Fibroblast of skin of scalp (primary cell): ENCODE measurements around the gene RNF26.

Experiments used
- DNase-seq: peaks from one replicate; pipeline ENCODE4 v3.0.0-alpha.2; 2013

The RNF26 gene

GRCh38 chr11:119336744-119337469, 2.6 kb downstream of the RNF26 start:
- DNase-seq: no peak

GRCh38 chr11:119337581-119338317, 3.4 kb downstream of the RNF26 start:
- peak; percentile 94 for DNase-seq

- peak; percentile 89 for DNase-seq
These were observed 4.1 kb downstream of the RNF26 start for GRCh38 chr11:119338318-119338890.

GRCh38 chr11:119338965-119339588, 4.8 kb downstream of the RNF26 start:
- DNase-seq: no peak

GRCh38 chr11:119339589-119340334, 5.4 kb downstream of the RNF26 start:
- peak; percentile 64 for DNase-seq

GRCh38 chr11:119340335-119341221, 6.3 kb downstream of the RNF26 start, which contains the start of gene C1QTNF5:
TSS of gene C1QTNF5 (minus strand) at chr11:119340883. CDS start at chr11:119340397, 486 bp downstream.
- DNase-seq: peak; percentile 80

GRCh38 chr11:119341222-119342022, 7.1 kb downstream of the RNF26 start:
- DNase-seq: no peak

- no peak for DNase-seq
These were observed 7.6 kb downstream of the RNF26 start for GRCh38 chr11:119342023-119342300.

GRCh38 chr11:119342362-119343130, 8.2 kb downstream of the RNF26 start:
- DNase-seq: no peak

GRCh38 chr11:119343726-119344125, 9.4 kb downstream of the RNF26 start:
- no peak for DNase-seq

GRCh38 chr11:119344291-119345010, 10.1 kb downstream of the RNF26 start:
- no peak for DNase-seq

GRCh38 chr11:119345685-119346084, 11.4 kb downstream of the RNF26 start:
- DNase-seq: no peak

- no peak for DNase-seq
These were observed 12.3 kb downstream of the RNF26 start, which contains the start of gene MFRP for GRCh38 chr11:119346605-119347004. TSS of gene MFRP (minus strand) at chr11:119346705. CDS start at chr11:119346513, 192 bp downstream.

GRCh38 chr11:119347242-119347641, 12.9 kb downstream of the RNF26 start:
- DNase-seq: peak; percentile 84

GRCh38 chr11:119347940-119348605, 13.7 kb downstream of the RNF26 start:
- no peak for DNase-seq

GRCh38 chr11:119350302-119350701, 16.0 kb downstream of the RNF26 start:
- no peak for DNase-seq

GRCh38 chr11:119351232-119351631, 16.9 kb downstream of the RNF26 start:
- no peak for DNase-seq

GRCh38 chr11:119352857-119353260, 18.5 kb downstream of the RNF26 start:
- DNase-seq: no peak
